H9 (cell line): Measurements from ENCODE around the gene FYN. TPM values are rescaled to one million over a fixed set of nuclear protein-coding genes. Genes with fewer than 3 reads are reported as not detected.

Experiments used
- DNase-seq: peaks from one replicate; pipeline ENCODE4 v3.0.0-alpha.2; 2017
- H2AFZ ChIP-seq: one replicate; pipeline ENCODE4 v1.6.1; 2013; ENCODE audit warnings: mild to moderate bottlenecking, low read length, control low read depth, moderate library complexity
- H2AK5ac ChIP-seq: 2 replicates; pipeline ENCODE4 v1.6.1; 2013; ENCODE audit warnings: low read length, control low read depth, mixed read lengths; ENCODE audit not compliant: insufficient read length
- H2BK120ac ChIP-seq: one replicate; pipeline ENCODE4 v1.6.1; 2013; ENCODE audit warnings: low read depth, mild to moderate bottlenecking, low read length, control low read depth, inconsistent platforms; ENCODE audit not compliant: poor library complexity, severe bottlenecking
- H2BK12ac ChIP-seq: 2 replicates; pipeline ENCODE4 v1.6.1; 2013; ENCODE audit warnings: low read length, control low read depth, mixed read lengths, low read depth; ENCODE audit not compliant: insufficient read length
- H2BK15ac ChIP-seq: 2 replicates; pipeline ENCODE4 v1.6.1; 2013; ENCODE audit warnings: low read depth, low read length, control low read depth
- H2BK20ac ChIP-seq: one replicate; pipeline ENCODE4 v1.6.1; 2013; ENCODE audit warnings: low read depth, mild to moderate bottlenecking, low read length, control low read depth, inconsistent platforms; ENCODE audit not compliant: poor library complexity, severe bottlenecking
- H2BK5ac ChIP-seq: 2 replicates; pipeline ENCODE4 v1.6.1; 2013; ENCODE audit warnings: low read length, control low read depth, mixed read lengths; ENCODE audit not compliant: insufficient read length
- H3K14ac ChIP-seq: 2 replicates; pipeline ENCODE4 v1.6.1; 2013; ENCODE audit warnings: low read length, control low read depth; ENCODE audit not compliant: insufficient read depth
- H3K18ac ChIP-seq: 2 replicates; pipeline ENCODE4 v1.6.1; 2013; ENCODE audit warnings: low read depth, mild to moderate bottlenecking, mixed read lengths, low read length, control low read depth; ENCODE audit not compliant: insufficient read length
- H3K23ac ChIP-seq: 2 replicates; pipeline ENCODE4 v1.6.1; 2013; ENCODE audit warnings: low read length, control low read depth, mixed read lengths, low read depth; ENCODE audit not compliant: insufficient read length
- H3K23me2 ChIP-seq: 2 replicates; pipeline ENCODE4 v1.6.1; 2013; ENCODE audit warnings: low read depth, mild to moderate bottlenecking, mixed read lengths, low read length, control low read depth; ENCODE audit not compliant: insufficient read length, poor library complexity, severe bottlenecking
- H3K27ac ChIP-seq: 2 replicates; pipeline ENCODE4 v1.5.1; 2013; ENCODE audit warnings: low read length, control low read depth, mixed read lengths, low read depth; ENCODE audit not compliant: insufficient read length
- H3K27me3 ChIP-seq: 2 replicates; pipeline ENCODE4 v1.6.1; 2013; ENCODE audit warnings: low read length, control low read depth, inconsistent platforms; ENCODE audit not compliant: insufficient read depth
- H3K4ac ChIP-seq: 2 replicates; pipeline ENCODE4 v1.6.1; 2013; ENCODE audit warnings: low read depth, mild to moderate bottlenecking, control low read depth, inconsistent platforms, low read length, moderate library complexity
- H3K4me1 ChIP-seq: 2 replicates; pipeline ENCODE4 v1.6.1; 2013; ENCODE audit warnings: low read length, control low read depth, inconsistent platforms; ENCODE audit not compliant: insufficient read depth
- H3K4me2 ChIP-seq: 2 replicates; pipeline ENCODE4 v1.6.1; 2013; ENCODE audit warnings: low read length, control low read depth, mixed read lengths; ENCODE audit not compliant: insufficient read length, insufficient read depth
- H3K56ac ChIP-seq: 2 replicates; pipeline ENCODE4 v1.6.1; 2013; ENCODE audit warnings: low read depth, mild to moderate bottlenecking, mixed read lengths, low read length, control low read depth; ENCODE audit not compliant: insufficient read length
- H3K79me1 ChIP-seq: 2 replicates; pipeline ENCODE4 v1.6.1; 2013; ENCODE audit warnings: low read depth, mild to moderate bottlenecking, moderate library complexity, low read length, control low read depth, inconsistent platforms; ENCODE audit not compliant: insufficient read depth, poor library complexity, severe bottlenecking
- H3K79me2 ChIP-seq: 2 replicates; pipeline ENCODE4 v1.6.1; 2013; ENCODE audit warnings: low read length, control low read depth, inconsistent platforms; ENCODE audit not compliant: insufficient read depth
- H3K9ac ChIP-seq: 2 replicates; pipeline ENCODE4 v1.6.1; 2013; ENCODE audit warnings: low read length, control low read depth, mixed read lengths; ENCODE audit not compliant: insufficient read length; ENCODE audit errors: extremely low read depth
- H3K9me3 ChIP-seq: one replicate; pipeline ENCODE4 v1.6.1; 2013; ENCODE audit warnings: low read depth, low read length, inconsistent platforms; ENCODE audit not compliant: control insufficient read depth
- H3T11ph ChIP-seq: one replicate; pipeline ENCODE4 v1.6.1; 2013; ENCODE audit warnings: mild to moderate bottlenecking, low read length, control low read depth, inconsistent platforms
- H4K20me1 ChIP-seq: one replicate; pipeline ENCODE4 v1.6.1; 2013; ENCODE audit not compliant: control insufficient read depth, insufficient read length, insufficient read depth
- H4K5ac ChIP-seq: 2 replicates; pipeline ENCODE4 v1.6.1; 2013; ENCODE audit warnings: low read depth, mild to moderate bottlenecking, mixed read lengths, low read length, control low read depth; ENCODE audit not compliant: insufficient read length
- H4K8ac ChIP-seq: replicated peaks from 2 replicates; pipeline ENCODE4 v1.6.1; 2013; ENCODE audit warnings: low read length, control low read depth, mixed read lengths, low read depth; ENCODE audit not compliant: insufficient read length
- H4K91ac ChIP-seq: 2 replicates; pipeline ENCODE4 v1.6.1; 2013; ENCODE audit warnings: low read depth, mild to moderate bottlenecking, moderate library complexity, mixed read lengths, low read length, control low read depth; ENCODE audit not compliant: insufficient read length
- H3K27ac Mint-ChIP-seq, 3 experiments: 2 replicates in 2 of 3; 3 replicates in 1 of 3; pipeline ENCODE4 v1.8.0; 2020 to 2021; ENCODE audit warnings: mixed read lengths in 3 of 3, mild to moderate bottlenecking in 1 of 3, moderate library complexity in 1 of 3
- H3K27me3 Mint-ChIP-seq: 2 replicates; pipeline ENCODE4 v1.8.0; 2021; ENCODE audit warnings: low read depth, mild to moderate bottlenecking, moderate library complexity, mixed read lengths
- H3K36me3 Mint-ChIP-seq, 3 experiments: 2 replicates in 2 of 3; 3 replicates in 1 of 3; pipeline ENCODE4 v1.8.0; 2020 to 2021; ENCODE audit warnings: low read depth in 3 of 3, mixed read lengths in 3 of 3; ENCODE audit not compliant: insufficient read depth in 1 of 3
- H3K4me1 Mint-ChIP-seq, 2 experiments: 2 replicates each; pipeline ENCODE4 v1.8.0; 2020; ENCODE audit warnings: mixed read lengths in 2 of 2
- H3K4me3 Mint-ChIP-seq, 2 experiments: 2 replicates in 1 of 2; 3 replicates in 1 of 2; pipeline ENCODE4 v1.8.0; 2020 to 2021; ENCODE audit warnings: mild to moderate bottlenecking in 2 of 2, mixed read lengths in 2 of 2, moderate library complexity in 1 of 2
- H3K9me3 Mint-ChIP-seq, 2 experiments: 2 replicates in 1 of 2; 3 replicates in 1 of 2; pipeline ENCODE4 v1.8.0; 2020; ENCODE audit warnings: mild to moderate bottlenecking in 2 of 2, mixed read lengths in 2 of 2, moderate library complexity in 1 of 2
- CTCF ChIP-seq: fragments of 200-600 bp; sonication (generic); conservative IDR thresholded peaks from 3 replicates; pipeline ENCODE4 v1.8.0; 2021; ENCODE audit warnings: antibody characterized with exemption, mild to moderate bottlenecking
- whole genome bisulfite sequencing: extraction: QIAGEN DNeasy Blood & Tissue Kit; methylation state at CpG from one replicate; pipeline ENCODE4 v1.1.7; 2013; ENCODE audit warnings: missing lambda C conversion rate, low lambda C conversion rate, mixed read lengths; ENCODE audit not compliant: insufficient read length; ENCODE audit errors: extremely low coverage; 5-methylcytosine and 5-hydroxymethylcytosine counted together
- total RNA-seq: library from RNA; stranded (reverse); gene quantifications from 2 replicates; pipeline ENCODE4 v1.2.1, GENCODE V29; 2021

FYN gene
- total RNA-seq, 1 experiment from 2014 or later: 64.8 TPM

GRCh38 chr6:111758608-111759329 is 114.5 kb downstream of the FYN start:
- Histone ChIP-seq H3K4me2 (no peak overlapping the region), H3K9me3 (no peaks in the 10 kb centered on the region), H2BK20ac (no peak overlapping the region), H3K23me2 (no peaks in the 10 kb centered on the region), H3K79me2 (peaks cover 2% of the 10 kb centered on the region; the same call in 1 of the 2 replicates), H2AK5ac (no peak overlapping the region), H3T11ph (no peak overlapping the region), H2BK12ac (no peak overlapping the region), H4K91ac (no peak overlapping the region), H2BK15ac (no peak overlapping the region), H3K79me1 (no peaks in the 10 kb centered on the region), H4K8ac (no peak overlapping the region), H4K5ac (no peak overlapping the region), H3K18ac (no peak overlapping the region), H2BK120ac (no peak overlapping the region), H3K23ac (no peak overlapping the region), H4K20me1 (no peaks in the 10 kb centered on the region), H3K4ac (no peak overlapping the region), H3K56ac (no peak overlapping the region), H3K4me1 (peaks cover 15% of the 10 kb centered on the region), H3K14ac (no peak overlapping the region), H3K9ac (no peak overlapping the region), H2BK5ac (no peak overlapping the region), H2AFZ (no peak overlapping the region), H3K27me3 (no peaks in the 10 kb centered on the region), H3K27ac (no peak overlapping the region)
- H3K4me1 Mint-ChIP-seq: peaks cover 45 to 56% of the 10 kb centered on the region in 2 experiments
- H3K4me3 Mint-ChIP-seq: no peak overlapping the region
- no peaks in the 10 kb centered on the region for H3K9me3 Mint-ChIP-seq
- DNase-seq: no peak
- no CpG with 5 or more reads among the region's 11 CpGs for WGBS
- peak overlapping the region in 1 of 3 experiments; percentile 61; a peak in 3 of 7 replicates for H3K27ac Mint-ChIP-seq
- H3K36me3 Mint-ChIP-seq: no peaks in the 10 kb centered on the region
- H3K27me3 Mint-ChIP-seq: no peaks in the 10 kb centered on the region
- TF ChIP-seq CTCF: no peak
